ENCODE data around the gene HOOK2. TPM values are rescaled to one million over a fixed set of nuclear protein-coding genes. Genes with fewer than 3 reads are reported as not detected.

HOOK2 gene
- total and polyA plus RNA-seq, 9 of the 15 experiments (the other 6 are each of a cell fraction or from before 2014, with no cell fraction given): 1.3 to 17.2 (median 9.9) TPM

- TF ChIP-seq HEY1 (CRISPR knock-in tag; IDR thresholded peaks at IDR 0.05; ENCODE audit: borderline replicate concordance): no peak
- TF ChIP-seq ZFP36 (IDR thresholded peaks at IDR 0.05; ENCODE audit: low read depth, low read length, partially characterized antibody): no peak
- no peak for TF ChIP-seq GTF2E2 (tag; IDR thresholded peaks at IDR 0.05)
- TF ChIP-seq RCOR1 (IDR thresholded peaks at IDR 0.05; ENCODE audit: borderline replicate concordance in 1 of 2, low read depth in 2 of 2, low read length in 2 of 2): 0 out of 4 replicates have a peak, but pooled peaks of 1 of the 2 experiments have one; percentile 20
- TF ChIP-seq ZBTB1 (CRISPR knock-in tag; IDR thresholded peaks at IDR 0.05; ENCODE audit: borderline replicate concordance, low read depth): no peak
- no peak for TF ChIP-seq ASH1L (IDR thresholded peaks at IDR 0.05; ENCODE audit: borderline replicate concordance, low read depth, partially characterized antibody)
- TF ChIP-seq, protein P1, sequence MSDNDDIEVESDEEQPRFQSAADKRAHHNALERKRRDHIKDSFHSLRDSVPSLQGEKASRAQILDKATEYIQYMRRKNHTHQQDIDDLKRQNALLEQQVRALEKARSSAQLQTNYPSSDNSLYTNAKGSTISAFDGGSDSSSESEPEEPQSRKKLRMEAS (CRISPR knock-in tag; IDR thresholded peaks at IDR 0.05): peak; percentile 89
- TF ChIP-seq TRIM24 (IDR thresholded peaks at IDR 0.05): no peak
- TF ChIP-seq ATF1 (CRISPR knock-in tag; IDR thresholded peaks at IDR 0.05): peak; percentile 81
- peak; percentile 96 for TF ChIP-seq ATF1 (tag; IDR thresholded peaks at IDR 0.05)
- no peak for TF ChIP-seq FOXK1 (CRISPR knock-in tag; IDR thresholded peaks at IDR 0.05; ENCODE audit: borderline replicate concordance)
- no peak for TF ChIP-seq ZNF79 (CRISPR knock-in tag; IDR thresholded peaks at IDR 0.05; ENCODE audit: low read depth)
- TF ChIP-seq RBBP5 (IDR thresholded peaks at IDR 0.05; ENCODE audit: borderline replicate concordance, insufficient read depth, low read length, poor library complexity, severe bottlenecking): peak; percentile 30
- TF ChIP-seq FOXM1 (IDR thresholded peaks at IDR 0.05; ENCODE audit: low read depth): no peak
- TF ChIP-seq FOXM1 (CRISPR knock-in tag; IDR thresholded peaks at IDR 0.05; ENCODE audit: low read depth): no peak
- peak; percentile 81 for TF ChIP-seq PHF20 (IDR thresholded peaks at IDR 0.05; ENCODE audit: partially characterized antibody)
- peak; percentile 57 for TF ChIP-seq TAF1 (IDR thresholded peaks at IDR 0.05; ENCODE audit: control insufficient read depth, extremely low read depth, insufficient read depth, low read length, severe bottlenecking)
- no peak for TF ChIP-seq YBX1 (IDR thresholded peaks at IDR 0.05)
- TF ChIP-seq SAFB2 (IDR thresholded peaks at IDR 0.05; ENCODE audit: borderline replicate concordance, low read depth, low read length, severe bottlenecking): no peak
- no peak for TF ChIP-seq XRCC3 (IDR thresholded peaks at IDR 0.05)
- TF ChIP-seq BCOR (IDR thresholded peaks at IDR 0.05): no peak
- TF ChIP-seq KLF10 (CRISPR knock-in tag; IDR thresholded peaks at IDR 0.05): no peak
- no peak for TF ChIP-seq CBX8 (IDR thresholded peaks at IDR 0.05; ENCODE audit: borderline replicate concordance, extremely low read depth, low read depth, low read length, poor library complexity, severe bottlenecking)
- no peak for TF ChIP-seq ZZZ3 (IDR thresholded peaks at IDR 0.05)
- peak; percentile 98 for TF ChIP-seq KLF1 (tag; IDR thresholded peaks at IDR 0.05)
- TF ChIP-seq ZBED1 (IDR thresholded peaks at IDR 0.05): no peak
- peak in 1 of 2 experiments; percentile 68; a peak in 3 of 4 replicates for TF ChIP-seq FOXK2 (conservative IDR thresholded peaks at IDR 0.05 in 1 of 2, IDR thresholded peaks at IDR 0.05 in 1 of 2; ENCODE audit: low read depth in 2 of 2)
- peak; percentile 84 for TF ChIP-seq MYC (IDR thresholded peaks at IDR 0.05; ENCODE audit: low read depth, low read length)
- TF ChIP-seq MYC (CRISPR knock-in tag; IDR thresholded peaks at IDR 0.05; ENCODE audit: borderline replicate concordance, low read depth): no peak
- TF ChIP-seq IFI16 (CRISPR knock-in tag; IDR thresholded peaks at IDR 0.05): no peak
- TF ChIP-seq NR1H2 (CRISPR knock-in tag; IDR thresholded peaks at IDR 0.05): 0 out of 2 replicates have a peak, but pooled peaks have one; percentile 66
These were observed 31.1 kb upstream of the HOOK2 start, which contains the start of gene RNASEH2A (continued) for GRCh38 chr19:12806242-12807081.
